NCI-H1048 (cell line): ENCODE data around the gene SLC10A7.

ENCODE experiments used
- DNase-seq: peaks from one replicate; lab custom pipeline; 2025; lab: John Stamatoyannopoulos, UW

Gene SLC10A7

GRCh38 chr4:146494143-146494542, 27.6 kb downstream of the SLC10A7 start:
- no peak for DNase-seq

- DNase-seq = no peak
Measured at GRCh38 chr4:146490106-146490505, 31.6 kb downstream of the SLC10A7 start.

GRCh38 chr4:146488495-146489174, 33.1 kb downstream of the SLC10A7 start:
- DNase-seq = no peak

GRCh38 chr4:146486565-146486964, 35.2 kb downstream of the SLC10A7 start:
- DNase-seq = no peak

GRCh38 chr4:146485968-146486367, 35.8 kb downstream of the SLC10A7 start:
- no peak for DNase-seq

- DNase-seq = no peak
Measured at GRCh38 chr4:146482788-146483187, 39.0 kb downstream of the SLC10A7 start.

GRCh38 chr4:146481246-146481645, 40.5 kb downstream of the SLC10A7 start:
- no peak for DNase-seq

- DNase-seq = no peak
Measured at GRCh38 chr4:146478009-146478408, 43.7 kb downstream of the SLC10A7 start.

- no peak for DNase-seq
Measured at GRCh38 chr4:146477054-146477453, 44.7 kb downstream of the SLC10A7 start.

GRCh38 chr4:146472404-146472803, 49.3 kb downstream of the SLC10A7 start:
- no peak for DNase-seq

GRCh38 chr4:146470604-146471003, 51.1 kb downstream of the SLC10A7 start:
- no peak for DNase-seq

- no peak for DNase-seq
Measured at GRCh38 chr4:146469022-146469421, 52.7 kb downstream of the SLC10A7 start.

GRCh38 chr4:146465628-146466027, 56.1 kb downstream of the SLC10A7 start:
- no peak for DNase-seq

- no peak for DNase-seq
Measured at GRCh38 chr4:146462251-146462650, 59.5 kb downstream of the SLC10A7 start.

- no peak for DNase-seq
Measured at GRCh38 chr4:146458594-146458993, 63.1 kb downstream of the SLC10A7 start.

- DNase-seq = no peak
Measured at GRCh38 chr4:146456681-146457080, 65.1 kb downstream of the SLC10A7 start.

GRCh38 chr4:146453181-146453807, 68.4 kb downstream of the SLC10A7 start:
- DNase-seq = no peak

GRCh38 chr4:146450524-146450923, 71.2 kb downstream of the SLC10A7 start:
- no peak for DNase-seq

GRCh38 chr4:146446555-146446954, 75.2 kb downstream of the SLC10A7 start:
- DNase-seq = no peak

- no peak for DNase-seq
Measured at GRCh38 chr4:146445198-146446150, 76.3 kb downstream of the SLC10A7 start.

GRCh38 chr4:146443525-146443924, 78.2 kb downstream of the SLC10A7 start:
- no peak for DNase-seq

GRCh38 chr4:146442801-146443200, 78.9 kb downstream of the SLC10A7 start:
- DNase-seq = no peak

- no peak for DNase-seq
Measured at GRCh38 chr4:146439999-146440398, 81.7 kb downstream of the SLC10A7 start.
